Inflammatory macrophage treated with lipopolysaccharide for 1 hour (primary cell): ENCODE results near the gene ICA1.

ENCODE experiments used
- DNase-seq, 2 donors: peaks; one replicate each; pipeline ENCODE4 v3.0.0-alpha.2; 2020 to 2022

Gene ICA1

GRCh38 chr7:8157296-8157695, 104.7 kb downstream of the ICA1 start:
- DNase-seq: no peak

- no peak for DNase-seq
These were observed 106.1 kb downstream of the ICA1 start for GRCh38 chr7:8155836-8156235.

GRCh38 chr7:8154272-8154671, 107.7 kb downstream of the ICA1 start:
- DNase-seq: no peak

DNA sequence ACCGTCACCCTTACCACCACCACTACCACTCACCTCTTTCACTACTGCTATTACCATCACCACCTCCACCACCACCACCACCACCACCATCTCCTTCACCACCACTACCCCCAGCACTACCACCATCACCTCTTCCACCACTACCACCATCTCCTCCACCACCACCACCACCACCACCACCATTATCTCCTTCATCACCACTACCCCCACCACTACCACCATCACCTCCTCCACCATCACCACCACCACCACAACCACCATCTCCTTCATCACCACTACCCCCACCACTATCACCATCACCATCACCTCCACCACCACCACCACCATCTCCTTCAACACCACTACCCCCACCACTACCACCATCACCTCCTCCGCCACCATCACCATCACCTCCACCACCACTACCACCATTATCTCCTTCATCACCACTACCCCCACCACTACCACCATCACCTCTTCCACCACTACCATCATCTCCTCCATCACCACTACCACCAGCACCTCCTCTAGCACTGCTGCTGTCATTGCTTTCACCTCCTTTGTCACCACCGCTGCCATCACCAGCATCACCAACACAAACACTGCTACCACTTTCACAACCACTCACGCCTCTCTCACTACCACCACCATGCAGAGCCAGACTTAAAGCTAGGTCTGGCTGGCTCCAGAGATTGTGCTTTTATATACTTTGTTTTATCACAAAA, 109.3 kb downstream of the ICA1 start:
- no peak for DNase-seq

GRCh38 chr7:8151161-8151725, 110.7 kb downstream of the ICA1 start:
- no peak for DNase-seq

DNA sequence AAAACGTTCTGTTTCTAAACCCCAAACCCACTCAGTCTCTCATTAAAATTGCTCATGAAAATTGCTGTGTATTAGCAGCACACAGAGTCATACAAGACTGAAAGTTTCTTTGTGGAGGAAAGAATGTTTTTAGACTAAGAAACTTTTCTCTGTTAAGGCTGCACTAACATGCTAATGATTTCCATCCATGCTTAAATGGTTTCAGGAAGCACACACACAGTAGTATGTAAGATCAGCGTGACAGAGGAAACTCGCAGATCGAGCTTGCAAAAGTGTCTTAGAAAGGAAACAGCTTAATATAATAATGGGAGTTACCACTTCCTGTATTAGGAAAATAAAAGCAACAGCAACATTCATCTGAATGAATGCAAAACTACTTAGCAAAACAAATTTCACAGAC, 112.7 kb downstream of the ICA1 start:
- DNase-seq: peak; percentile 73 to 76

DNA sequence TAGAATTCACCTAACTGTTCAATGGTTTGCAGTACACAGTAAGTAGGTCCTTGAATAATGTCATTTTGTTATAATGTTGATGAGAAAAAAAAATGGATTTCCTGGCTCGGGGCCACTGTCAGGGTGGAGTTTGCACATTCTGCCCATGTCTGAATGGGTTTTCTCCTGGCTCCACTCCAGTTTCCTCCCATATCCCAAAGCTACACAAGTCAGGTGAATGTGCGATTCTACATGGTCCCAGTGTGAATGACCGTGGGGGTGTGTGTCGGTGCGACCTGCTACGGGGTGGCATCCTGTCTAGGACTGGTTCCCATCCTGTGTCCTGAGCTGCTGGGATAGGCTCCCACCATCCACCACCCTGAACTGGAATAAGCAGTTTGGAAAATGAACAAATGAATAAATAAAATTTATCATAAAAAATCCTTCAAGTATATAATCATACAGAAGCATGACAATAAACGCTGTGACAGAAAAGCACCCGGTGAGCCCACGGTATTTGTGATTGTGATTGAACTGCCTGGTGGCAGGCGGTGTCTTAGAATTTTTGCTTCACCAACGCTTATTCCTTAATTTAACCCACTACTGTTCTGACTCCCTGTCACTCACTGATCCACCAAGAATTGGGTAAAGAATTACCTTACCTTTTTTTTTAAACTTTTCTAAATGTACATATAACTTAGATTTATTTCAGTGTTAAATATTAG, 114.1 kb downstream of the ICA1 start:
- no peak for DNase-seq

- DNase-seq: no peak
These were observed 115.1 kb downstream of the ICA1 start for GRCh38 chr7:8146788-8147413.

- no peak for DNase-seq
These were observed 115.7 kb downstream of the ICA1 start for GRCh38 chr7:8146106-8146787.

GRCh38 chr7:8144856-8145255, 117.1 kb downstream of the ICA1 start:
- DNase-seq: no peak

- DNase-seq: no peak
These were observed 118.7 kb downstream of the ICA1 start for GRCh38 chr7:8143151-8143874.

GRCh38 chr7:8142477-8142876, 119.5 kb downstream of the ICA1 start:
- no peak for DNase-seq

DNA sequence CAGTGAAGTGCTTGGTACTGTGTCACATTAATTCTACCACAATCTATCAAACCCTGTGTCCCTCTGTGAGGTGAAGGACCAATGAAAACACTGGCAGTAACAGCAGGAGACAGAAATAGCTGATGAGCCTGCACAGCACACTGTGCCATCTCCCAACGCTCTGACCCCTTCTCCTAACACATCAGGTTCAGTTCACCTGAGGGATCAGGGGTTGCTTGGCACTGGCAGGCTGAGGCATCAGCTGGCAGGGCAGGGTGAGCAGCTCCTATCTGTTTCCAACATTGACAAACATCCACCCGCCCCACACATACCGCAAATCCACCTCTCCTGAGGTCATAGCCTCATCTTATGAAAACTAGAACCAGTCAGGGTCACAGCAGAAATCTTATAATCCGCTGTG, 120.9 kb downstream of the ICA1 start:
- DNase-seq: no peak

DNA sequence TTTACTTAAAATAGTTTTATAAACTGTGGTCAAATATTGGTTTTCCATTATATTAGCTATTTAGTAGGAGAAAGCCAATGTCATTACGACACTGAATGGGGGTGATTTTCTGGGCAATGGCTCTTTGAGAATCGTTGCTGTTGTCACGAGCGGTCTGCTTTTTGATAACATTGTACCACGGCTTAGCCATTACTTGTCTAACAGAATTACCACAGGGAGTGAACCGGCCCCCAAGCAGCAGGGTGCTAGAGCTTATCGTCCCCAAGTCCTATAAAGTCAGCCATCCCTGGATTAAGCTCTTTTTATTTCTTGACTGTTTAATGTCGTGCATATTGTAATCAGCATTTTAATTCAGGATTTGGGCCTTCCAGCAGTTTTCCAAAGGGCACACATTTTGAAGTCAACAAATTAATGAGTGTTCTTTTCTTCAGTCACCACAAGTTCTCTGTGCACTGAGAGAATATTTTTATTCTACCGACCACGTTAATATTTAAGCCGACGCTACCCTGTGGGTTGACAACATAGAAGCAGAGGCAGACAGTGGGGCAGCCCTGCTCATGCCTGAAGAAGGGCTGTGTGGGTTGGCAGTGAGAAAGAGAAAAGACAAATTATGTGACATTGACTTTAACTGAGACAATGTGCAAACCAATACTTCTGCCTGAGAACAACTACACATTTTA, 125.8 kb downstream of the ICA1 start:
- DNase-seq: no peak

GRCh38 chr7:8135417-8135816, 126.5 kb downstream of the ICA1 start:
- no peak for DNase-seq

- DNase-seq: no peak
These were observed 127.8 kb downstream of the ICA1 start for GRCh38 chr7:8134089-8134733.

DNA sequence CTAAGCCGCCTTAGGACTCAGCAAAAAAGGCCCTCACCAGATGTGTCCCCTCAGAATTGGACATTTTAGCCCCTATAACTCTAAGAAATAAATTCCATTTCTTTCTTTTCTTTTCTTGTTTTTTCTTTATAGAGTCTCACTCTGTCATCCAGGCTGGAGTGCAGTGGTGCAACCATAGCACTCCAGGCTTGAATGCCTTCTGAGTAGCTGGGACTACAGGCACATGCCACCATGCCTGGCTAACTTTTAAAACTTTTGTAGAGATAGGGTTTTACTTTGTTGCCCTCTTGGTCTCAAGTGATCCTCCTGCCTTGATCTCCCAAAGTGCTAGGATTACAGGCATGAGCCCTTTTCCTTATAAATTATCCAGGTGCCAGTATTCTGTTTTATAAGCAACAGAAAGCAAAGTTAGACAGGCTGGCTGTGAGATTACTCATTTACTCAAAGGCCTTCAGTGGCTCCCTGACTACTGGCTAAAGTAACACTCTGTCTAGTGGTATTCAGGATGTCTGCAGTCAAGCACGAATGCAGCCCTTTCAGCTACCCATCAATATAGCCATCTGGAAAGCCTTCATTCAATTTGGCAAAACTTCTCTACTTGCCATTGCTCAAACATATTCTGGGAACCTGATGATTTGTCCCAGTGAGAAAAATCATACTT, 128.6 kb downstream of the ICA1 start:
- DNase-seq: no peak

GRCh38 chr7:8131694-8132605, 130.0 kb downstream of the ICA1 start:
- no peak for DNase-seq

GRCh38 chr7:8130663-8131062, 131.3 kb downstream of the ICA1 start:
- DNase-seq: no peak

GRCh38 chr7:8129318-8129659, 132.7 kb downstream of the ICA1 start:
- no peak for DNase-seq
